Measurements from ENCODE around the gene CTNND2.

Gene CTNND2

DNA sequence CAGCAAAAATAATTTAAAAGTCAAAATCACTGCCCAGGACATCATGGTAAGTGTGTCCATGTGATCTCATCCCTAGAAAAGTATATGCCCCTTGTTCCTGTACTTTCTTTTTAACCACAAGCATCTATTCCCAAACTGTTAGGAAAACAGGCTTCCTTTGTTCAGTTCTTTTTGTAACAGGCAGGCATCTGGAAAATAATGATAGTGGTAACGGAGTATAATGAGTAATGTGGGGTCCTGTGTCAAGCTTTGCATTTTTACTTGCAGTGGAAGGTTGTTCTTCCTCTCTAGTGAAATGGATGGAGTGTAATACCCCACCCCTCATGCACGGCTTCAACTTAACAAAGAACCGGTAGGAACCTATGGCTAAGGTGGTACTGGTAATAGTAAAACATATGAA is 532.1 kb downstream of the CTNND2 start:
- TF ChIP-seq, protein P1, sequence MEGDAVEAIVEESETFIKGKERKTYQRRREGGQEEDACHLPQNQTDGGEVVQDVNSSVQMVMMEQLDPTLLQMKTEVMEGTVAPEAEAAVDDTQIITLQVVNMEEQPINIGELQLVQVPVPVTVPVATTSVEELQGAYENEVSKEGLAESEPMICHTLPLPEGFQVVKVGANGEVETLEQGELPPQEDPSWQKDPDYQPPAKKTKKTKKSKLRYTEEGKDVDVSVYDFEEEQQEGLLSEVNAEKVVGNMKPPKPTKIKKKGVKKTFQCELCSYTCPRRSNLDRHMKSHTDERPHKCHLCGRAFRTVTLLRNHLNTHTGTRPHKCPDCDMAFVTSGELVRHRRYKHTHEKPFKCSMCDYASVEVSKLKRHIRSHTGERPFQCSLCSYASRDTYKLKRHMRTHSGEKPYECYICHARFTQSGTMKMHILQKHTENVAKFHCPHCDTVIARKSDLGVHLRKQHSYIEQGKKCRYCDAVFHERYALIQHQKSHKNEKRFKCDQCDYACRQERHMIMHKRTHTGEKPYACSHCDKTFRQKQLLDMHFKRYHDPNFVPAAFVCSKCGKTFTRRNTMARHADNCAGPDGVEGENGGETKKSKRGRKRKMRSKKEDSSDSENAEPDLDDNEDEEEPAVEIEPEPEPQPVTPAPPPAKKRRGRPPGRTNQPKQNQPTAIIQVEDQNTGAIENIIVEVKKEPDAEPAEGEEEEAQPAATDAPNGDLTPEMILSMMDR (IDR thresholded peaks at IDR 0.05; ENCODE audit: insufficient read depth, low read length, missing control alignments) = no peak
- CTCF ChIA-PET = no interaction called here
- DNase-seq (ENCODE audit: low read depth, low spot score) = no peak
- no peak overlapping the region for H3K4me3 ChIP-seq (ENCODE audit: low read depth, low read length)
- POLR2A ChIA-PET = no interaction called here

DNA sequence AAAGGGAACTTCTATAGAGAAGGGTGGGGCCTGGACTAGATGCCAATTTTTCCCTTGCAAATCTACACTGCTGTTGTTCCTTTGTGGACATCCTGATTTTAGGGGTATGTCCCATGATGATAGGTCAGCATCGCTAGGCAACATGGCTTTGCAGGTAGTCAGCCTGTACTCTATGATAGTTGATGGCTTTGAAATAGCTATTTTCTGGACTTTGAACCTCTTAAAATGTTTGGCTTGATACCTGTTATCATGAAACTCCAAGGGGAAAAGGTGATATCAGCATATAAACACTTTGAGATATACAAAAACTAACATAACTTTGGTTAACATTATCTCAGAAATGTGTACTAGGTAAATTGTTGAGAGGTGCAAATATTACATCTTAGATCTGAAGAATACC is 533.2 kb downstream of the CTNND2 start:
- no peak for DNase-seq (ENCODE audit: low read depth, low spot score)
- H3K4me3 ChIP-seq (ENCODE audit: low read depth, low read length) = no peak overlapping the region
- ChIA-PET CTCF (no interaction called here), POLR2A (no interaction called here)
- TF ChIP-seq, protein P1 (IDR thresholded peaks at IDR 0.05; ENCODE audit: insufficient read depth, low read length, missing control alignments) = no peak

DNA sequence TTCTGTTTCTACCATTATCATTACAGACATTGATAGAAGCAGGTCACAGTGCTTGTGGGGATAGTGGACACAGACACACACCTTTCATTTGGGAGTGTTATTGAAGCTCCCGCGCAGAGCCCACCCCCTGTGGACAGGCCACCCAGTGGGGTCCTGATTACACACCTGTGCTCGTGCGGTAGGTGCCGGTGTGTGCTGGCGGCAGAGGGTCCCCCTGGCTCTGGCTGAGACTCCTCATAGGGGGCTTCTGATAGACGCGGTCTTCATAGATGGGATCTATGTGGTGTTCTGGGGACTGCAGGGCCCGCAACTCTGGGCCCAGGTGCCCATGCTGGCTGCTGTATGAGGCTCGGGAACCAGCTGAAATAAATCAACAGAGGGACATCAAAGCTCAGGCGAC is 539.7 kb downstream of the CTNND2 start:
- no peak overlapping the region for H3K4me3 ChIP-seq (ENCODE audit: low read depth, low read length)
- ChIA-PET CTCF (no interaction called here), POLR2A (no interaction called here)
- no peak for DNase-seq (ENCODE audit: low read depth, low spot score)
- TF ChIP-seq, protein P1 (IDR thresholded peaks at IDR 0.05; ENCODE audit: insufficient read depth, low read length, missing control alignments) = no peak

DNA sequence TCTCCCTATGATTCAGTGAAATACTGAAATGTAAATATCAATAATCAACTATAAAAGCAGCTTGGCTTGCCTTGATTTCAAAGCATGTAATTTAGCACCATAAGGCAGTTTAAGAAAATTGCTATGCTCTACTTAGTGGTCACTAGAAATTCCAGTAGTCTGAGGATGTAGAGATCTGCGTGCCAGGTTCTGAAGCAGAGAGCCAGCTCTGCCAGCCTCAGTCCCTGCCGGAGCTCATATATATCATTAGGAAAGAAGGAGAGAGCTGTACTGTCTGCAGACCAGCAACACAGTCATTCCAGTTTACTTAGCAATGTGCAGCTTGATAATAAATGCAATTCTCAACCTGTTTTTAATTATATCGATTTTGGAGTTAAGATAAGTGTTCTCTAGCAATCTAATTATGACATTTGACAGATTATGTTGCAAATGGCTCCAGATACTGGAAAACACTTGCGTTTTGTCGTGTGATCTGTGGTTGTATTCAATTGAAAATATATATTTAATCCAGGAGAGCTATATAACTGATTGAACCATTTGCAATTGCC is 540.5 kb downstream of the CTNND2 start:
- no peak for DNase-seq (ENCODE audit: low read depth, low spot score)
- ChIA-PET CTCF (no interaction called here), POLR2A (no interaction called here)
- TF ChIP-seq, protein P1 (IDR thresholded peaks at IDR 0.05; ENCODE audit: insufficient read depth, low read length, missing control alignments) = no peak
- H3K4me3 ChIP-seq (ENCODE audit: low read depth, low read length) = no peak overlapping the region

DNA sequence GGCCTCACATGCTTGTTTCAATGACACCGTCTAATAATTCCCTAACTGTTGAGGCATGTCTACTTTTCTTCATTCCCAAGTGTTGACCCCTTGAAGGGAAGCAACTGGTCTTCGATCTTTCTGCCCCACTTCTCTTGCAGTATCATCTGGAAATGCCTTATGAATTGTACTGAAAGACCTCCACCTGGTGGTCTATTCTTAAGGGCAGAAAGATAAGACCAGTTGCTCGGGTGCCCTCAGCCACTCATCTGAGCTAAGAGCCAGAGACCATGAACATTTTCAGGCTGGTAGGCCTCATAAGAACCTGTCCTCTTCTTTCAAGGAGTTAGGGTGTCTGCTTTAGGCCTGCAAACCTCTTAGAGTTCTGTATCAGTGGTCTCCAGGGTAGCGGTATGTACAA is 542.5 kb downstream of the CTNND2 start:
- TF ChIP-seq, protein P1 (IDR thresholded peaks at IDR 0.05; ENCODE audit: insufficient read depth, low read length, missing control alignments) = no peak
- no peak overlapping the region for H3K4me3 ChIP-seq (ENCODE audit: low read depth, low read length)
- CTCF ChIA-PET = no interaction called here
- no peak for DNase-seq (ENCODE audit: low read depth, low spot score)
- POLR2A ChIA-PET = no interaction called here

DNA sequence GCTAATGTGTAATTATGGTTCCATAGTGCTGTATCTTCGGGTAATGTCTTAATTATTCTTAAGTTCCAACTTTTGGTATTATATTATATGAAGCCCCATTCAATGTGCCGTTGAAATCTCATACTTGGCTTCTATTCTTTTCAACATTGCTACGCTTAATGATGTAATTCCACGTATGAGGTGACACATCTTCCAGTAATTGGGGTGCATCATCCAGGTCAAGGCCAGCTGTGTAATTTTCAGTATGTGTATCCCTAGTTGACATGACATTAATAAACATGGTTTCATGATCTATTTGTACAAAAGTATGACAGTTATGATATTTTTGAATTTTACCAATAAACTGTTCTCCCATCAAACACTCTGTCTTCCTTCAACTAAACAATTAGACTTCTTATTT is 546.3 kb downstream of the CTNND2 start:
- CTCF ChIA-PET = no interaction called here
- POLR2A ChIA-PET = no interaction called here
- H3K4me3 ChIP-seq (ENCODE audit: low read depth, low read length) = no peak overlapping the region

More for the DNA sequence above, 546.3 kb downstream of the CTNND2 start:
- TF ChIP-seq, protein P1 (IDR thresholded peaks at IDR 0.05; ENCODE audit: insufficient read depth, low read length, missing control alignments) = no peak
- no peak for DNase-seq (ENCODE audit: low read depth, low spot score)
